Right atrium auricular region (tissue), 2 donors: ENCODE results near the gene LAMA2. TPM values are rescaled to one million over a fixed set of nuclear protein-coding genes. Genes with fewer than 3 reads are reported as not detected.

Experiments
- DNase-seq: peaks from one replicate; pipeline ENCODE4 v3.0.0-alpha.2; 2019; ENCODE audit warnings: low spot score
- H3K27ac ChIP-seq, 2 donors: fragments of 200-600 bp; sonication (generic); 1 replicate in 1 of 2; 2 replicates in 1 of 2; pipeline ENCODE4 v1.5.1; 2016 to 2019
- H3K27me3 ChIP-seq, 2 donors: fragments of 200-600 bp; sonication (generic); one replicate each; pipeline versions ENCODE4 v1.5.1 to v1.6.0; 2017 to 2019
- H3K36me3 ChIP-seq: fragments of 200-600 bp; sonication (generic); one replicate; pipeline ENCODE4 v1.5.1; 2016
- H3K4me1 ChIP-seq, 2 donors: fragments of 200-600 bp; sonication (generic); one replicate each; pipeline versions ENCODE4 v1.5.1 to v1.6.0; 2017 to 2019
- H3K4me3 ChIP-seq, 2 donors: fragments of 200-600 bp; sonication (generic); 1 replicate in 1 of 2; 2 replicates in 1 of 2; pipeline ENCODE4 v1.5.1; 2017 to 2019; ENCODE audit warnings: mild to moderate bottlenecking in 1 of 2, moderate library complexity in 1 of 2
- H3K9me3 ChIP-seq, 2 donors: fragments of 200-600 bp; sonication (generic); one replicate each; pipeline ENCODE4 v1.5.1; 2019
- total RNA-seq, 2 donors: library from RNA; depleted of rRNA; stranded (reverse); fragments of >200 nt; gene quantifications; one replicate each; pipeline ENCODE4 v1.1.0, GENCODE V29; 2016
- TF ChIP-seq, protein P1 (sequence below), 2 donors: fragments of 200-600 bp; sonication (generic); IDR thresholded peaks; one replicate each; pipeline ENCODE4 v1.5.1; 2019; ENCODE audit warnings: antibody characterized with exemption in 2 of 2

Gene LAMA2
- total RNA-seq, 2 donors from 2014 or later = 150 to 166 TPM

- Histone ChIP-seq H3K36me3 (no peaks in the 10 kb centered on the region), H3K9me3 (no peaks in the 10 kb centered on the region), H3K4me1 (peaks cover 0 to 64% of the 10 kb centered on the region in 2 donors), H3K27ac (no peak overlapping the region), H3K4me3 (no peak overlapping the region), H3K27me3 (no peaks in the 10 kb centered on the region)
- TF ChIP-seq, protein P1, sequence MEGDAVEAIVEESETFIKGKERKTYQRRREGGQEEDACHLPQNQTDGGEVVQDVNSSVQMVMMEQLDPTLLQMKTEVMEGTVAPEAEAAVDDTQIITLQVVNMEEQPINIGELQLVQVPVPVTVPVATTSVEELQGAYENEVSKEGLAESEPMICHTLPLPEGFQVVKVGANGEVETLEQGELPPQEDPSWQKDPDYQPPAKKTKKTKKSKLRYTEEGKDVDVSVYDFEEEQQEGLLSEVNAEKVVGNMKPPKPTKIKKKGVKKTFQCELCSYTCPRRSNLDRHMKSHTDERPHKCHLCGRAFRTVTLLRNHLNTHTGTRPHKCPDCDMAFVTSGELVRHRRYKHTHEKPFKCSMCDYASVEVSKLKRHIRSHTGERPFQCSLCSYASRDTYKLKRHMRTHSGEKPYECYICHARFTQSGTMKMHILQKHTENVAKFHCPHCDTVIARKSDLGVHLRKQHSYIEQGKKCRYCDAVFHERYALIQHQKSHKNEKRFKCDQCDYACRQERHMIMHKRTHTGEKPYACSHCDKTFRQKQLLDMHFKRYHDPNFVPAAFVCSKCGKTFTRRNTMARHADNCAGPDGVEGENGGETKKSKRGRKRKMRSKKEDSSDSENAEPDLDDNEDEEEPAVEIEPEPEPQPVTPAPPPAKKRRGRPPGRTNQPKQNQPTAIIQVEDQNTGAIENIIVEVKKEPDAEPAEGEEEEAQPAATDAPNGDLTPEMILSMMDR (IDR thresholded peaks at IDR 0.05) = no peak
- no peak for DNase-seq
Observed at GRCh38 chr6:129108337-129108736, 225.4 kb downstream of the LAMA2 start.

GRCh38 chr6:129110690-129111343 is 227.9 kb downstream of the LAMA2 start:
- DNase-seq = no peak
- Histone ChIP-seq H3K4me1 (peaks cover 0 to 53% of the 10 kb centered on the region in 2 donors), H3K27ac (peak overlapping the region in 1 of 2 donors; percentile 41), H3K36me3 (no peaks in the 10 kb centered on the region), H3K27me3 (no peaks in the 10 kb centered on the region), H3K9me3 (no peaks in the 10 kb centered on the region), H3K4me3 (no peak overlapping the region)
- TF ChIP-seq, protein P1 (IDR thresholded peaks at IDR 0.05) = no peak

DNA sequence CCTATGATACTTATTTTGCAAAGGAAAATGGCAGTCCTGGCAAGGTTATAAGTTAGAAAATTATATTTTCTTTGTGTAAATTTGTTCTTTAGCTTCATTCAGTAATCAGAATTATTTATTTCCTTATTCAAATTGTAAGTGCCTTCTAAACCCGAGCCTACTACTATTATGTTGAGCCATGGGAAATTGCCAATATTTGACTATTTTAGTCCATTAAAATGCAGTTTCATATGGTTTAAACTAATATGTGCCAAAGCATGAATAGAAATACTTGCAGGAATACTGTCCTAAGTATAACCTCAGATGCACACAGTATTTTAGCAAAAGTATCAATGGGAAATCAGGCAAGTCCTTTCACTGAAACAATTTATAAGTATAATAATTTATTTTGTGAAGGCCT is 228.4 kb downstream of the LAMA2 start:
- Histone ChIP-seq H3K4me3 (no peak overlapping the region), H3K27ac (peak overlapping the region in 1 of 2 donors; percentile 41), H3K27me3 (no peaks in the 10 kb centered on the region), H3K4me1 (peaks cover 0 to 53% of the 10 kb centered on the region in 2 donors), H3K36me3 (no peaks in the 10 kb centered on the region), H3K9me3 (no peaks in the 10 kb centered on the region)
- TF ChIP-seq, protein P1 (IDR thresholded peaks at IDR 0.05) = no peak
- no peak for DNase-seq

DNA sequence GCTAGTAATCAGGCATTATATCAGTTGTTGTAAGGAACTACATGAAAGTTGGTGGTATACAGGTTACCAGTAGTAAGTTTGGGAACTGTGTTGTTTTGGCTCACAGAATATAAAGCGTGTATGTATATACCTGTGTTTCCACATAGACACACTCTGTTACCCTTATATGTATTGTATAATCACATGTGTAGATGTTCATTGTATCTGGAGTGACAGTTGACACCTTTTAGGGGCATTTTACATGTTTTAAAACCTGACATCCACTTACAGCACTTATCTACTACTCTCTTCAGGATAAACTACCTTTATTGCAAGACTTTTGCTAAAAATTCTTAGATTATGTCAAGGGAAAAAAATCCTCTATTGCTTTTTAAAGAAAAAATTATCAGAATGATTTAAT is 228.9 kb downstream of the LAMA2 start:
- peak overlapping the region; percentile 3 to 54 for H3K27ac ChIP-seq
- no peaks in the 10 kb centered on the region for H3K27me3 ChIP-seq
- peaks cover 0 to 53% of the 10 kb centered on the region in 2 donors for H3K4me1 ChIP-seq
- no peaks in the 10 kb centered on the region for H3K36me3 ChIP-seq
- H3K9me3 ChIP-seq = no peaks in the 10 kb centered on the region
- TF ChIP-seq, protein P1 (IDR thresholded peaks at IDR 0.05) = no peak
- H3K4me3 ChIP-seq = no peak overlapping the region
- no peak for DNase-seq

- no peak overlapping the region for H3K4me3 ChIP-seq
- H3K9me3 ChIP-seq = no peaks in the 10 kb centered on the region
- TF ChIP-seq, protein P1 (IDR thresholded peaks at IDR 0.05) = no peak
- H3K27me3 ChIP-seq = no peaks in the 10 kb centered on the region
- H3K36me3 ChIP-seq = no peaks in the 10 kb centered on the region
- peaks cover 0 to 58% of the 10 kb centered on the region in 2 donors for H3K4me1 ChIP-seq
- no peak for DNase-seq
- peak overlapping the region; percentile 3 to 54 for H3K27ac ChIP-seq
Observed at GRCh38 chr6:129112591-129112990, 229.7 kb downstream of the LAMA2 start.

DNA sequence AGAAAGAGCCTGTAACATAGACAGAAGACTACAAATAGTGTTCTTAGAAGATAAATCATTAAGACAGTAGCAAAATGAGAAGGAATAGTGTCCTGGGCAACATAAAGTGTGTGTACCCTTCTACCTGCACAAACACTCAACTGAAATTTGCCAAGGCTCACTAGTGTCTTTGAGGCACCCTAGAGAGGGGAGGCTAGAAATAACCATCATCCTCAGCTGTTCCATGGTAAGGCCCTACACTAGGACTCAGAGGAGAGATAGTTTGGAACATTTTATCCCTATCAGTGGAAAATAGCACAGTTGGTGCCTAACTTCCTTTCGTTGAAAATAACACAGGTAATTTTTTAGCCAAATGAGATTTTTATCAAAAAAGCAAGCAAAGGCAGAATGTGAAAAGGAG is 230.7 kb downstream of the LAMA2 start:
- Histone ChIP-seq H3K27ac (peak overlapping the region in 1 of 2 donors; percentile 54), H3K27me3 (no peaks in the 10 kb centered on the region), H3K36me3 (no peaks in the 10 kb centered on the region), H3K4me1 (peaks cover 0 to 62% of the 10 kb centered on the region in 2 donors), H3K4me3 (no peak overlapping the region), H3K9me3 (no peaks in the 10 kb centered on the region)
- DNase-seq = no peak
- TF ChIP-seq, protein P1 (IDR thresholded peaks at IDR 0.05) = no peak
